Esophagus (tissue), 2 donors: Measurements from ENCODE around the gene ANXA1. TPM values are rescaled to one million over a fixed set of nuclear protein-coding genes. Genes with fewer than 3 reads are reported as not detected.
"Not testable (repeated sequence)": the region's sequence is repeated elsewhere in the genome, so short reads cannot be mapped to it uniquely, and the experiment has no call there.

Experiments
- H3K27ac ChIP-seq, 2 donors: one replicate each; pipeline ENCODE4 v1.5.1; 2013; ENCODE audit warnings: low read depth in 2 of 2, mild to moderate bottlenecking in 2 of 2, inconsistent platforms in 1 of 2, low read length in 1 of 2, moderate library complexity in 1 of 2
- H3K27me3 ChIP-seq, 2 donors: one replicate each; pipeline ENCODE4 v1.6.1; 2013; ENCODE audit warnings: low read length in 2 of 2, control low read depth in 1 of 2, mild to moderate bottlenecking in 1 of 2; ENCODE audit not compliant: insufficient read depth in 2 of 2, control insufficient read depth in 1 of 2
- H3K36me3 ChIP-seq, 2 donors: one replicate each; pipeline ENCODE4 v1.6.1; 2013; ENCODE audit warnings: low read length in 1 of 2; ENCODE audit not compliant: control insufficient read depth in 2 of 2, insufficient read depth in 2 of 2
- H3K4me1 ChIP-seq, 2 donors: one replicate each; pipeline ENCODE4 v1.6.1; 2013; ENCODE audit warnings: low read length in 1 of 2; ENCODE audit not compliant: control insufficient read depth in 2 of 2, insufficient read depth in 2 of 2
- H3K4me3 ChIP-seq, 2 donors: one replicate each; pipeline ENCODE4 v1.5.1; 2013; ENCODE audit warnings: low read length in 2 of 2, mild to moderate bottlenecking in 2 of 2, low read depth in 1 of 2, moderate library complexity in 1 of 2
- H3K9me3 ChIP-seq, 2 donors: one replicate each; pipeline ENCODE4 v1.6.1; 2013; ENCODE audit warnings: mild to moderate bottlenecking in 2 of 2, low read depth in 1 of 2, low read length in 1 of 2, moderate library complexity in 1 of 2; ENCODE audit not compliant: control insufficient read depth in 2 of 2, insufficient read depth in 1 of 2
- WGBS, 2 donors: extraction: QIAGEN DNeasy Blood & Tissue Kit; methylation state at CpG; one replicate each; pipeline ENCODE4 v1.1.7; 2013; 5-methylcytosine and 5-hydroxymethylcytosine counted together
- polyA plus RNA-seq, 2 donors: library from polyadenylated mRNA; stranded (reverse); fragments of 200-250 nt; gene quantifications; one replicate each; pipeline ENCODE4 v1.2.3, GENCODE V29; 2013
- donor health status: healthy with polysubstance abuse.
- donor health status: Bipolar disorder and iron deficiency.

ANXA1 gene
- polyA plus RNA-seq, 2 donors, result 8,051 to 11,813 TPM

DNA sequence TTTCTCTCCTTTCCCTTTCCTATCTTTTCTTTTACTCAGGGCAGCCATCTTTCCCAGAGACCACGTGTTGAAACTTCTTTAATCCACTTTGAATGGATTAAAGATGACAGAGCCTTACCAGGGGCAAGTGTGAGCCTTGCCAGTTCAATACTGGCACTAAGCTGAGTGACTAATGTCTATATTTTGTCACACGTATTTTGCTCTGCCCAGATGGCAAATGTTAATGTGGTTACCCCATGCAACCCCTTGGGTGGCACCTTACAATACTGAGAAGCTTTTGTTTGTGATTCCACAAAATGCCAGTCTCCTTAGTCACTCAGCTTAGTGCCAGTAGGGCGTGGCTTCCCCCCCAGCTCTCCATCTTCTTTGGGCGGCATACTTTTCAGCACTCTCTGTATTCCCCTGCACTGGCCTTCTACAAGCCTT, 24.8 kb downstream of the ANXA1 start:
- WGBS, 2 donors, result 44 to 55% methylated on average over 4 of the region's 4 CpGs
- peak overlapping the region; percentile 23 to 79 for H3K27ac ChIP-seq

DNA sequence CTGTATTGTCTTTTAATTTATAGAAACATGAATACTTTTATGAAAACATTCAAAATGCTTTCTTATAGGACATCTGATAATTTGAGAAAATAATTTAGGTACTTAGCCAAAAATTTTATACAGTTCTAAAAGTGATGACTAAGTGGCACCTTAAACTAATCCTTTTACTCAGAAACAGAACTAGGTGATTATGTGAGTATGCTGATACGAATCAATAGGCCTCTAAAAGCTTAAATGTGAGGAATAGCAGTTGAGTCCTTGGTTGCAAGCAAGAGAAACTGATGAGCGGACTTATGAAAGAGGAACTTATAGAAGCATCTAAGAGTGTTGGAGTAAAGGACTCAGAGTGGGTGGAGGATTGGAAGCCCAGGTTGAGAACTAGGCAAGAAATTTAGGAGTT, 26.4 kb downstream of the ANXA1 start:
- WGBS, 2 donors, result 58 to 68% methylated on average over 2 of the region's 2 CpGs
- H3K4me1 ChIP-seq, result peaks cover 0 to 2% of the 10 kb centered on the region in 2 donors
- peak overlapping the region; percentile 47 to 67 for H3K27ac ChIP-seq
- H3K4me3 ChIP-seq, result no peak overlapping the region
- H3K9me3 ChIP-seq, result no peaks in the 10 kb centered on the region
- H3K36me3 ChIP-seq, result no peaks in the 10 kb centered on the region
- no peaks in the 10 kb centered on the region for H3K27me3 ChIP-seq

More for the DNA sequence above, 24.8 kb downstream of the ANXA1 start:
- Histone ChIP-seq H3K27me3 (no peaks in the 10 kb centered on the region), H3K4me1 (peaks cover 0 to 2% of the 10 kb centered on the region in 2 donors), H3K9me3 (no peaks in the 10 kb centered on the region), H3K36me3 (no peaks in the 10 kb centered on the region), H3K4me3 (no peak overlapping the region)

DNA sequence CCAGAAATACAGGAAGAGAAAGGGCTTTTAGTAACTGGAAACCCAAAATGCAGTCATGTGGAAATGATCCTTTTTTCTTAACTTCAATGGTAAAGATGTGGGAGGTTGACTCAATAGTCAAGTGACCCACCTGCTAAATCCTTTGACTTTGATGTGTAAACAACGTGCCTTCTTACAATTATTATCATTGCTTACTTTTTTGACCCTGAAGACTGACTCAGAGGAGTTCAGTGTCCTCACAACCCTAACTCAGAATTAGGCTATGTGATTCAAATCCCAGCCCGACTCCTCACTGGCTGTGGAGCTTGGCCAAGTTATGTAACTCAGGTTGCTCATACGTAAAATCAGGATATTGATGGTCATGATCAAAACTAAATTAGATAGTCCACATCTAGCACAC, 27.9 kb downstream of the ANXA1 start:
- no peaks in the 10 kb centered on the region for H3K9me3 ChIP-seq
- no peaks in the 10 kb centered on the region for H3K36me3 ChIP-seq
- WGBS, 2 donors, result 42 to 49% methylated on average over 3 of the region's 3 CpGs
- H3K27ac ChIP-seq, result peak overlapping the region in 1 of 2 donors; percentile 63
- no peak overlapping the region for H3K4me3 ChIP-seq
- peaks cover 0 to 2% of the 10 kb centered on the region in 2 donors for H3K4me1 ChIP-seq
- no peaks in the 10 kb centered on the region for H3K27me3 ChIP-seq

DNA sequence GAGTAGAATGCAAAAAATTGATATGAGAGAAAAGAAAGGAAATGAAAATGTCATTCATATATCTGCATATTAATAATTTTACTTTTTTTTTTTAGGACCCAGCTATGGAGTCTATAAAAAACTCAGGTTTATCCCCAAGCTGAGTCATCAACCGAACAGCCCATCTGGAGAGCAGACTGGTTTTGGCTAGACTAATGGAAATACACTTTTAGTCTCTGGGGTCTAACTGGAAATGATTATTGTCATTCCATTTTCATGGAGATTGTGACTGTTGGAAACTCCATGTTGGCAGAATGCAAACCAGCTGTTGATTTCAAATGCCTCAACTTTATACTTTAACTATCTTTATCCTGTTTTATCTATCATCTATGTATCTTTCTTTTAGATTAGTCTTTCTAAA, 28.7 kb downstream of the ANXA1 start:
- H3K27me3 ChIP-seq, result no peaks in the 10 kb centered on the region
- WGBS, 2 donors, result 19 to 48% methylated on average over 1 of the region's 1 CpG
- H3K36me3 ChIP-seq, result no peaks in the 10 kb centered on the region
- H3K27ac ChIP-seq, result no peak overlapping the region
- H3K4me1 ChIP-seq, result peaks cover 0 to 2% of the 10 kb centered on the region in 2 donors
- no peak overlapping the region for H3K4me3 ChIP-seq
- no peaks in the 10 kb centered on the region for H3K9me3 ChIP-seq

DNA sequence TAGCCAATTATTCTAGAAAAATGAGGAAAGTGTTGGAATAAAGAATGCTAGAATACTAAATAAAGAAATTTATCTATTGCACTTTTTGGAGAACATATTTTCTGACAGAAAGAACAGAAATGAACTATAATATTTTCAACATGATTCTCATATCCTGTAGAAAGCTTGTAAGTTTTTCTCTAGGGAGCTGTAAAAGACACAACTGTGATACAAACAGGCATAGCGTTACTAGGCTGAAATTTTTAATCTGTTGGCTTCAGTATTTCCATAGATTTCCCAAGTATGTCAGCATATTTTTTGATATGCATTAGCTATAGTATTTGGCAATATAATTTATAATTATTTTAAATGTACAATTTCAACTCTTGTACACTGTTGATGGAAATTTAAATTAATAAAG, 31.3 kb downstream of the ANXA1 start:
- peaks cover 0 to 2% of the 10 kb centered on the region in 2 donors for H3K4me1 ChIP-seq
- no peaks in the 10 kb centered on the region for H3K27me3 ChIP-seq
- no peaks in the 10 kb centered on the region for H3K36me3 ChIP-seq
- WGBS, 2 donors, result 87 to 90% methylated on average over 1 of the region's 1 CpG
- no peak overlapping the region for H3K27ac ChIP-seq
- H3K4me3 ChIP-seq, result no peak overlapping the region
- H3K9me3 ChIP-seq, result no peaks in the 10 kb centered on the region

DNA sequence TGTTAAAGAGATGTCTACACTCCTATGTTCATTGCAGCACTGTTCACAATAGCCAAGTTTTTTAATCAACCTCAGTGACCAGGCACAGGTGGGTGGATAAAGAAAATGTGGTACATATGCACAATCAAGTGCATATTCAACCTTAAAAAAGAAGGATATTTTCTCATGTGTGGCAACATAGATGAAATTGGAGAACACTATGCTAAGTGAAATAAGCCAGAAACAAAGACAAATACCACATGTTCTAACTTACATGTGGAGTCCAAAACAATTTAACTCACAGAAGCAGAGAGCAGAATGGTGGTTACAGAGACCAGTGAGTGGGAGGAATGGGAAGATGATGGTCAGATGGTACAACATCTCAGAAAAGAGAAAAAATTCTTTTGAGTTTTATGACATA, 31.8 kb downstream of the ANXA1 start:
- H3K4me1 ChIP-seq, result peaks cover 0 to 2% of the 10 kb centered on the region in 2 donors
- H3K4me3 ChIP-seq, result no peak overlapping the region
- no peaks in the 10 kb centered on the region for H3K27me3 ChIP-seq
- H3K36me3 ChIP-seq, result no peaks in the 10 kb centered on the region
- no peaks in the 10 kb centered on the region for H3K9me3 ChIP-seq
- no peak overlapping the region for H3K27ac ChIP-seq

DNA sequence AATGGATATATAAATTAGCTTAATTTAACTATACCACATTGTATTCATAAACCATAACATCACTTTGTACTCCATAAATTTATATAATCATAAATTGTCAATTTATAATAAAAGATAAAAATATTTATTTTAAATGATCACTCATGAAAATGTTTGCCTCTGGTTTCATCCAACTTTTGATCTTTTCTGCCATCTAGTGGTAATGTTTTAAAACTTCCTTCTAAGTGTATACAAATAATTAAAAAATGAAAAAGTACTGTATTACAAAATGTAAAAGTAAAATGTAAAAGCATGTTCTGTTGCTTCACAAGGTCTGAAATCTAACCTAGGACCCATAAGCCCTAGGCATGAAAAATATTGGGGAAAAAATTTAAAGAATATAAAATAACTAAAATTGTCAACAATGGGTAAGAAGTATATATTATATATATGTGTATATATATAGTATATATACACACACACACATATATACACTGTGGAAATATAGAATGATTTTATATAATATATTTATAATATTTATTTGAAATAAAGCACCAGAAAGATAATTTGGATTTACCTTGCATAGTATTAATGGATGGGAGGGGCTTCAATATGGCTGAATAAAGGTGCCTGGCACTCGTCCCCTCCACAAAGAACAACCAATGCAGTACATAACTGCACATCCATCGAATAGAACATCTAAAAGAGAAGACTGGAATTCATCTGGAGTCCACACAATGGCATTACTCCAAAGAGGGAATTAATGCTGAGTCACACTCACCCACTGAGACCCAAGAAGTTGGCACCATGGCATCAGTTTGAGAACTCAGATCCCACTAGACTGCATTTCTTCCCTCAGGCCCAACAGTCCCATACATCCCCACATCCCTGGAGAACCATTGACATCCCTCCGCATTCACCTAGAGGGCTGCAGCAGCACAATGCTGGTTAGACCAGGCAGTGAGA, 32.5 kb downstream of the ANXA1 start:
- Histone ChIP-seq H3K27me3 (no peaks in the 10 kb centered on the region), H3K27ac (no peak overlapping the region), H3K4me1 (no peaks in the 10 kb centered on the region), H3K9me3 (no peaks in the 10 kb centered on the region), H3K36me3 (no peaks in the 10 kb centered on the region), H3K4me3 (no peak overlapping the region)
- WGBS, 2 donors, result 51 to 55% methylated on average over 3 of the region's 3 CpGs

DNA sequence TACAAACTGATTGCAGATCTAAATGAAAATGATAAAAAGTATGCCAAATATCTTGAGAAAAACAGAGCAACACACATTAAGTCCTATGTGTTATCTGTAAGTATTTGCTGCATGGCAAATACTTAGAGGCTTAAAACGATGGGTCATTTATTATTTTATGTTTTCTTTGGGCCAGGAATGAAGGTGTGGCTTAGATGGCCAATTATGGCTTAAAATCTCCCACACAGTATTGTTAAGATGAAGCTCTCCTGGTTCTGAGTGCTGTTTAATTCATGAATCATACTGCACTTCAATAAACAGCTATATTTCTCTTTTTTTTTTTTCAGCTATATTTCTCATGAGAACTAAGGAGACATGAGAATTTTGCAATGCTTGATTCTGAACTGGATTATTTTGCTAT, 39.4 kb downstream of the ANXA1 start:
- H3K27ac ChIP-seq, H3K9me3 ChIP-seq, H3K36me3 ChIP-seq, H3K4me3 ChIP-seq, H3K4me1 ChIP-seq, H3K27me3 ChIP-seq: not testable (repeated sequence)
- WGBS, 2 donors, result 12 to 25% methylated on average over 1 of the region's 1 CpG

DNA sequence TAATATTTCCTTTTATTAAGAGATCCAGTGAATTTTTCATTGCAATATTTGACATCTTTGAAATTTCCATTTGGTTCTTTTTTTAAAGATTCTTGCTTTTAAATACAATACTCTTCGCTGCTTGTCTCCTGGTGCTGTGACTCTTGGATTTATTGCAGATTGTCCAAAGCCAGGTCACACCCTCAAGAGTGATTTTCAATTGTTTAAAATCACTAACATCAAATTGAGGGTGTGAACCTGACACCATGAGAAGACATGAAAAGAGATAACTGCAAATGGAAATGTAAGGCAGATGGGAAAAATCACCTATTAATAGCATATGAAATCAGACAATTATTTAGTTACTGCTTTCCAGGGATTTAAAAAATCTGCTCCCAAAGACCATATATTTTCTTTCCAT, 42.6 kb downstream of the ANXA1 start:
- Histone ChIP-seq H3K36me3 (no peaks in the 10 kb centered on the region), H3K27me3 (no peaks in the 10 kb centered on the region), H3K4me1 (no peaks in the 10 kb centered on the region), H3K9me3 (no peaks in the 10 kb centered on the region), H3K27ac (no peak overlapping the region), H3K4me3 (no peak overlapping the region)
- 79 to 85% methylated on average over 1 of the region's 1 CpG for WGBS, 2 donors

DNA sequence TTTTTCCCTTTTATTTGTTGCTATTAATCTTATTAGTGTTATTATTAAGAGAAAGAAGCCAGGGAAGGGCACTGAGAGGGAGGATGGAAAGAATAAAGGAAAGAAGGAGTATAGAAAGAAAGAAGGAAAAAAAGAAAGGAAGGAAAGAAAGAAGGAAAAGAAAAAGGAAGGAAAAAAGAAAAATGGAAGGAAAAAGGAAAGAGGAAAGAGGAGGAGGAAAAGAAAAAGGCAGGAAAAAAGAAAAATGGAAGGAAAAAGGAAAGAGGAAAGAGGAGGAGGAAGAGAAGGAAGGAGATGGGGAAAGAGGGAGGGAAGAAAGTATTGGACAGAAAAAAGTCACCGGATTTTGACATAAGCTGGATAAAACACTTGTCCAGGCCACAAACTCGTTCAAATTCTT, 47.8 kb downstream of the ANXA1 start:
- Histone ChIP-seq H3K4me3 (no peak overlapping the region), H3K9me3 (no peaks in the 10 kb centered on the region), H3K4me1 (no peaks in the 10 kb centered on the region), H3K27ac (no peak overlapping the region), H3K36me3 (no peaks in the 10 kb centered on the region), H3K27me3 (no peaks in the 10 kb centered on the region)
- WGBS, 2 donors, result 61 to 74% methylated on average over 2 of the region's 2 CpGs
